22Rv1 (cell line): ENCODE results near the gene GCN1.

Source experiments
- H3K27ac ChIP-seq: fragments of 450-650 bp; 2 replicates; pipeline ENCODE4 v1.5.1; 2017
- CTCF ChIP-seq: fragments of 450-650 bp; IDR thresholded peaks from 2 replicates; pipeline ENCODE4 v1.5.1; 2017; ENCODE audit warnings: mild to moderate bottlenecking
- ZFX ChIP-seq: fragments of 450-650 bp; IDR thresholded peaks from 2 replicates; pipeline ENCODE4 v1.6.1; 2017; ENCODE audit warnings: antibody characterized with exemption, borderline replicate concordance

The GCN1 gene

GRCh38 chr12:120148011-120148410 is 46.5 kb downstream of the GCN1 start:
- no peak for TF ChIP-seq CTCF
- TF ChIP-seq ZFX = no peak
- H3K27ac ChIP-seq = no peak overlapping the region

- TF ChIP-seq CTCF (no peak), ZFX (no peak)
- 0 out of 2 replicates have a peak overlapping the region, but pooled peaks have one; percentile 88 for H3K27ac ChIP-seq
These were observed 49.4 kb downstream of the GCN1 start for GRCh38 chr12:120145164-120145563.

GRCh38 chr12:120144215-120144614 is 50.3 kb downstream of the GCN1 start:
- peak overlapping the region; percentile 88 for H3K27ac ChIP-seq
- TF ChIP-seq CTCF = no peak
- TF ChIP-seq ZFX = no peak

- peak overlapping the region; percentile 88 for H3K27ac ChIP-seq
- TF ChIP-seq ZFX (no peak), CTCF (peak; percentile 45)
These were observed 52.2 kb downstream of the GCN1 start for GRCh38 chr12:120142231-120142877.

- H3K27ac ChIP-seq = peak overlapping the region; percentile 88
- no peak for TF ChIP-seq ZFX
- TF ChIP-seq CTCF = no peak
These were observed 53.2 kb downstream of the GCN1 start for GRCh38 chr12:120141336-120141735.

GRCh38 chr12:120140603-120141002 is 53.9 kb downstream of the GCN1 start:
- no peak for TF ChIP-seq ZFX
- TF ChIP-seq CTCF = no peak
- peak overlapping the region; percentile 88; the same call in 1 of the 2 replicates for H3K27ac ChIP-seq

GRCh38 chr12:120139958-120140357 is 54.6 kb downstream of the GCN1 start:
- H3K27ac ChIP-seq = 0 out of 2 replicates have a peak overlapping the region, but pooled peaks have one; percentile 88
- TF ChIP-seq ZFX (no peak), CTCF (no peak)
